ENCODE results near the gene PTMA.
A peak's percentile ranks its signal among the peaks of the same experiment; 100 is the strongest.
"Not testable (repeated sequence)": the region's sequence is repeated elsewhere in the genome, so short reads cannot be mapped to it uniquely, and the experiment has no call there.

Gene PTMA

GRCh38 chr2:231707927-231708772 lies at the start of gene PTMA:
Gene PTMA (plus strand): TSS chr2:231708525. CDS start chr2:231708707, 182 bp downstream.
- Histone ChIP-seq H3K27ac (peak within 1 kb of the TSS; percentile 98 to 100 (median 100)), H3K4me3 (peak within 1 kb of the TSS; percentile 70 to 99 (median 88))

GRCh38 chr2:231660073-231660472 lies 48.3 kb upstream of the PTMA start:
- not testable (repeated sequence) for H3K4me3 ChIP-seq, H3K27ac ChIP-seq

GRCh38 chr2:231660860-231661259 lies 47.5 kb upstream of the PTMA start:
- H3K4me3 ChIP-seq, result no peak overlapping the region
- H3K27ac ChIP-seq, result peak overlapping the region in 1 of 21 experiments; percentile 11

GRCh38 chr2:231661422-231662027 lies 46.8 kb upstream of the PTMA start:
- H3K27ac ChIP-seq, result peak overlapping the region; percentile 88 to 100 (median 97)
- peak overlapping the region; percentile 33 to 50 (median 40) for H3K4me3 ChIP-seq

- peak overlapping the region; percentile 33 to 50 (median 40) for H3K4me3 ChIP-seq
- peak overlapping the region; percentile 88 to 100 (median 97) for H3K27ac ChIP-seq
Measured at GRCh38 chr2:231662028-231662810, 46.1 kb upstream of the PTMA start.

- Histone ChIP-seq H3K27ac (peak overlapping the region in 20 of 21 experiments; percentile 78 to 100 (median 96)), H3K4me3 (peak overlapping the region; percentile 28 to 50 (median 40))
Measured at GRCh38 chr2:231662811-231663457, 45.4 kb upstream of the PTMA start.

GRCh38 chr2:231663458-231664212 lies 44.7 kb upstream of the PTMA start:
- no peak overlapping the region for H3K4me3 ChIP-seq
- peak overlapping the region in 4 of 21 experiments; percentile 3 to 100 (median 69) for H3K27ac ChIP-seq

- Histone ChIP-seq H3K27ac (peak overlapping the region in 18 of 21 experiments; percentile 3 to 97 (median 92)), H3K4me3 (no peak overlapping the region)
Measured at GRCh38 chr2:231664727-231665126, 43.6 kb upstream of the PTMA start.

GRCh38 chr2:231665245-231666170 lies 42.8 kb upstream of the PTMA start:
- Histone ChIP-seq H3K4me3 (peak overlapping the region in 5 of 7 experiments; percentile 15 to 41 (median 22)), H3K27ac (peak overlapping the region; percentile 26 to 97 (median 91))

GRCh38 chr2:231666171-231667095 lies 41.9 kb upstream of the PTMA start:
- Histone ChIP-seq H3K27ac (peak overlapping the region; percentile 27 to 97 (median 91)), H3K4me3 (peak overlapping the region; percentile 15 to 41 (median 19))

- H3K27ac ChIP-seq, result peak overlapping the region; percentile 27 to 97 (median 91)
- peak overlapping the region in 6 of 7 experiments; percentile 15 to 41 (median 20) for H3K4me3 ChIP-seq
Measured at GRCh38 chr2:231667096-231667427, 41.3 kb upstream of the PTMA start.

GRCh38 chr2:231667496-231667895 lies 40.8 kb upstream of the PTMA start:
- H3K27ac ChIP-seq, result peak overlapping the region in 17 of 21 experiments; percentile 81 to 97 (median 92)
- peak overlapping the region in 1 of 7 experiments; percentile 41 for H3K4me3 ChIP-seq

GRCh38 chr2:231668981-231669380 lies 39.3 kb upstream of the PTMA start:
- Histone ChIP-seq H3K27ac (no peak overlapping the region), H3K4me3 (no peak overlapping the region)

GRCh38 chr2:231671270-231672050 lies 36.9 kb upstream of the PTMA start:
- H3K27ac ChIP-seq, result peak overlapping the region in 16 of 21 experiments; percentile 10 to 89 (median 68)
- H3K4me3 ChIP-seq, result peak overlapping the region in 1 of 7 experiments; percentile 8

GRCh38 chr2:231672617-231673347 lies 35.5 kb upstream of the PTMA start:
- Histone ChIP-seq H3K4me3 (peak overlapping the region in 2 of 7 experiments; percentile 5 to 15), H3K27ac (peak overlapping the region in 20 of 21 experiments; percentile 37 to 89 (median 72))
